GM12878 (cell line): ENCODE results near the gene YTHDF1. TPM values are rescaled to one million over a fixed set of nuclear protein-coding genes. Genes with fewer than 3 reads are reported as not detected.

Experiments used
- ATAC-seq: fragments of 200-7000 bp; cut with Tn5 transposase; 3 replicates; pipeline ENCODE4 v1.9.1; 2020; ENCODE audit warnings: mild to moderate bottlenecking, moderate library complexity
- BruUV-seq: library from RNA; stranded (reverse); fragments of 400-500 nt; replicated peaks from 2 replicates; lab custom pipeline; 2021; lab: Mats Ljungman, UMichigan
- CTCF ChIA-PET: fragments of 300-600 bp; sonication (Branson Sonifier 250); formaldehyde crosslinking; extraction: SDS; loops from one replicate; lab custom pipeline; 2021; ENCODE audit warnings: inconsistent platforms; lab: Yijun Ruan, JAX
- POLR2A ChIA-PET: fragments of 350-600 bp; formaldehyde crosslinking; extraction: SDS; loops from one replicate; lab custom pipeline; 2021; ENCODE audit warnings: inconsistent platforms; lab: Charles Lee
- RAD21 ChIA-PET: fragments of 300-600 bp; sonication (Branson Sonifier 250); formaldehyde crosslinking; loops from one replicate; lab custom pipeline; 2023; ENCODE audit warnings: antibody characterized with exemption; ENCODE audit not compliant: unreplicated experiment; lab: Charles Lee
- SMC1A ChIA-PET: fragments of 300-600 bp; sonication (Branson Sonifier 250); formaldehyde crosslinking; loops from one replicate; lab custom pipeline; 2023; ENCODE audit not compliant: unreplicated experiment, uncharacterized antibody; lab: Charles Lee
- DNase-seq: peaks from one replicate; pipeline ENCODE4 v3.0.0-alpha.2; 2011; ENCODE audit warnings: low read depth, low spot score
- FAIRE-seq: peaks from 3 replicates; lab custom pipeline; 2011; peaks lifted over from hg19 to GRCh38; lab: Jason Lieb, UNC
- H2AFZ ChIP-seq: 2 replicates; pipeline ENCODE4 v1.6.0; 2011; ENCODE audit warnings: low read depth, low read length, control low read depth; ENCODE audit not compliant: control insufficient read depth
- H3K27ac ChIP-seq: 2 replicates; pipeline ENCODE4 v1.5.1; 2011; ENCODE audit warnings: control low read depth; ENCODE audit not compliant: control insufficient read depth, insufficient read depth
- H3K27me3 ChIP-seq, 2 experiments: replicated peaks in 1 of 2; 2 replicates each; pipeline versions ENCODE4 v1.6.0 to v1.6.1; 2011; ENCODE audit warnings: low read length in 1 of 2; ENCODE audit not compliant: control insufficient read depth in 2 of 2, insufficient read depth in 2 of 2
- H3K36me3 ChIP-seq, 2 experiments: 2 replicates each; pipeline ENCODE4 v1.5.1; 2011; ENCODE audit warnings: low read length in 1 of 2; ENCODE audit not compliant: control insufficient read depth in 2 of 2, insufficient read depth in 2 of 2
- H3K4me1 ChIP-seq: 2 replicates; pipeline ENCODE4 v1.6.1; 2011; ENCODE audit warnings: mild to moderate bottlenecking, low read length, moderate library complexity, mixed read lengths; ENCODE audit not compliant: control insufficient read depth, insufficient read depth
- H3K4me2 ChIP-seq: 2 replicates; pipeline ENCODE4 v1.6.0; 2011; ENCODE audit warnings: control low read depth; ENCODE audit not compliant: control insufficient read depth, insufficient read depth
- H3K4me3 ChIP-seq: fragments of 200-600 bp; sonication (generic); 2 replicates; pipeline ENCODE4 v1.5.1; 2016
- H3K79me2 ChIP-seq: 2 replicates; pipeline ENCODE4 v1.6.0; 2011; ENCODE audit warnings: low read length; ENCODE audit not compliant: control insufficient read depth, insufficient read depth
- H3K9ac ChIP-seq: 2 replicates; pipeline ENCODE4 v1.8.0; 2011; ENCODE audit warnings: low read length, control low read depth, mixed read lengths; ENCODE audit not compliant: control insufficient read depth, insufficient read depth
- H3K9me3 ChIP-seq: replicated peaks from 3 replicates; pipeline ENCODE4 v1.5.1; 2011; ENCODE audit warnings: mild to moderate bottlenecking, low read length; ENCODE audit not compliant: control insufficient read depth, insufficient read depth
- H4K20me1 ChIP-seq: 2 replicates; pipeline ENCODE4 v1.6.0; 2011; ENCODE audit not compliant: control insufficient read depth, insufficient read depth
- BHLHE40 ChIP-seq, 2 experiments: fragments of 450-650 bp in 1 of 2; IDR thresholded peaks; 2 replicates each; pipeline ENCODE4 v1.6.1; 2011 to 2017; ENCODE audit warnings: low read depth in 2 of 2, borderline replicate concordance in 1 of 2, improper control_type of control experiment in 1 of 2, low read length in 1 of 2, mild to moderate bottlenecking in 1 of 2
- BMI1 ChIP-seq: fragments of 450-650 bp; IDR thresholded peaks from 2 replicates; pipeline ENCODE4 v1.6.1; 2016; ENCODE audit warnings: mild to moderate bottlenecking, moderate library complexity, borderline replicate concordance
- CBX5 ChIP-seq: sonication (generic); IDR thresholded peaks from 2 replicates; pipeline ENCODE4 v1.6.1; 2016; ENCODE audit warnings: low read depth, moderate library complexity, mild to moderate bottlenecking, inconsistent platforms
- KAT2A ChIP-seq: conservative IDR thresholded peaks from 2 replicates; pipeline ENCODE4 v1.6.1; 2011; ENCODE audit warnings: low read depth, low read length; ENCODE audit not compliant: control insufficient read depth
- KLF5 ChIP-seq: fragments of 450-650 bp; IDR thresholded peaks from 2 replicates; pipeline ENCODE4 v1.6.1; 2014; ENCODE audit warnings: mild to moderate bottlenecking; ENCODE audit not compliant: partially characterized antibody
- NFIC ChIP-seq: IDR thresholded peaks from 2 replicates; pipeline ENCODE4 v1.6.1; 2012; ENCODE audit warnings: low read depth, mild to moderate bottlenecking, inconsistent platforms, low read length, moderate library complexity
- NRF1 ChIP-seq: conservative IDR thresholded peaks from 2 replicates; pipeline ENCODE4 v1.6.1; 2011; ENCODE audit warnings: mild to moderate bottlenecking, low read depth, low read length, improper control_type of control experiment
- POLR2AphosphoS5 ChIP-seq: IDR thresholded peaks from 2 replicates; pipeline ENCODE4 v1.6.1; 2011; ENCODE audit warnings: mild to moderate bottlenecking, low read length, inconsistent platforms
- WGBS: methylation state at CpG from one replicate; pipeline ENCODE4 v1.1.6; 2016; ENCODE audit warnings: low lambda C conversion rate; ENCODE audit not compliant: insufficient replicate concordance, insufficient coverage; ENCODE audit errors: missing lambda C conversion rate; 5-methylcytosine and 5-hydroxymethylcytosine counted together
- in situ Hi-C: fragments of 300-500 bp; cut with MboI; formaldehyde crosslinking; loops from 9 replicates; pipeline ENCODE4 v1.14.3; 2018; ENCODE audit warnings: mixed read lengths
- intact Hi-C: fragments of 100-400 bp; cut with micrococcal nuclease; formaldehyde crosslinking; loops from one replicate; pipeline ENCODE4 v1.14.2; 2022; ENCODE audit not compliant: unreplicated experiment
- polyA plus RNA-seq, 11 experiments: library from polyadenylated mRNA; depleted of rRNA in 4 of 11; unstranded in 6 of 11; stranded (reverse) in 5 of 11; fragments of >200 nt; fragmentation: Nextera tagmentation in 4 of 11; fragmentation: Illumina TruSeq in 1 of 11; extraction: Ambion mirVana in 4 of 11; extraction: Trizol in 1 of 11; gene quantifications; 1 replicate in 1 of 11; 2 replicates in 10 of 11; pipeline versions ENCODE4 v1.2.1 to v1.2.3, GENCODE V29; 2011 to 2016; ENCODE audit warnings: inconsistent platforms in 2 of 11, missing spikeins in 2 of 11, low read depth in 1 of 11
- total RNA-seq, 4 experiments: library from RNA; depleted of rRNA in 3 of 4; stranded (reverse); fragments of >200 nt in 3 of 4; fragmentation: Illumina TruSeq in 1 of 4; extraction: Trizol in 1 of 4; gene quantifications; 2 replicates each; pipeline versions ENCODE4 v1.2.1 to v1.2.3, GENCODE V29; 2013 to 2021

Gene YTHDF1
- total and polyA plus RNA-seq, 10 of the 15 experiments (the other 5 are each of a cell fraction or from before 2014, with no cell fraction given): 4.6 to 37.8 (median 20.5) TPM

DNA sequence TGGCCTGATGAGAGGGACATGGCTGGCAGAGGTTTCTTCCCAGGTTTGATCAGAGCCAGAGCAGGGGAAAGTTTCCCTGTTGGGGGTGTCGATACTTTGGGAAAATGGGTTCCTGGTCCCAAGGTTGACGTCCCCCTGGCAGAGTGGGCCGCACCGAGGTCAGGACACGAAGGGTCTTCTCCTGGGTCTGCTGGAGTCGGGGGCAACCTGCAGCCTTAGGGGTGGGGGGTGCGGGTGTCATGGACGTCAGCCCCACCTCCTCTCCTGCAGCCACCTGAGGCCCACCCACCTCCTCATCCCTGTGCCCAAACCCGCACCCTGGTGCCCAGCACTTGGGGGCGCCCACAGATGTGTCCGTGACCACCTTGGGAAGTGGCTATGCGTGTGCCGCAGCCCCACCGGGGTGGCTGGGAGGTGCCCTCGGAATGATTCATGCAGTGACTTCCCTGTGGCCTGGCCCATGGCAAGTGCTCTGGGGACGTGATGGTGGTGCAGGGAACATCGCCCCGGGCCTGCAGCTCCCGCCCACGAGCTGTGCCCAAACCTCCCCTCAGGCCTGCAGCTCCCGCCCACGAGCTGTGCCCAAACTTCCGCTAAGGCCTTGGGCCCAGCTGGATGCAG is 64.9 kb downstream of the YTHDF1 start (continued):
- no peak for TF ChIP-seq KAT2A
- TF ChIP-seq CBX5: no peak
- no peak for TF ChIP-seq POLR2AphosphoS5
- no peak for TF ChIP-seq BHLHE40 (IDR thresholded peaks at IDR 0.05; ENCODE audit: borderline replicate concordance in 1 of 2, low read depth in 2 of 2, low read length in 1 of 2)
- no peak for TF ChIP-seq NFIC
- TF ChIP-seq NRF1: no peak

DNA sequence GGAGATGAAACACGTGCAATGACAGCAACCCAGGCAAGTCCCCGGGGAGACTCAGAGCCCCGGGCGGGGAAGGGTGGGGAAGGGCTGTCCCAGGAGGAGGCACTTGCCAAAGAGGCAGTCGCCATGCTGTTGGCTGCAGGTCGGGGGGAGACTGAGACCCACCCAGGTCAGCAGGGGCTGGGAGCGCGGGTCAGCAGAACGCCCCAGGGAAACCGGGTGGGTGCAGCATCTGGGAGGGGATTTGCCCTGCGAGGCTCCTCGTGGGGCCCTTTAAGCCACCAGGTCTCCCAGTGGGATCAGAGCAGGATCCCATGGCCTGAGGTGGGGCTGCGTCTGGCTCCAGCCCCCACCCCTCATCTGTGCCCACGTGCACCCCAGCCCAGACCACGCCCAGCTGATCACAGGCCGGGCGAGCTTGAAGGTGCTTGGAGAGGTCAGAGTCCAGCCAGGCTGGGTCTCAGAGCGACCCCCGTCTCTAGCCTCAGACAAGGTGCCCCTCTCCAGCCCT is 65.5 kb downstream of the YTHDF1 start:
- no peaks in the 10 kb centered on the region for H3K4me1 ChIP-seq
- ChIA-PET RAD21 (no interaction called here), CTCF (no interaction called here), POLR2A (no interaction called here), SMC1A (no interaction called here)
- H3K4me3 ChIP-seq: no peak overlapping the region
- 41% methylated on average over 19 of the region's 19 CpGs for WGBS
- H3K9me3 ChIP-seq: no peaks in the 10 kb centered on the region; the same call in none of the 3 replicates
- DNase-seq (no peak), ATAC-seq (no peak), FAIRE-seq (no peak)
- intact Hi-C loops: no loop called here
- no peak overlapping the region for H3K9ac ChIP-seq
- no peak for TF ChIP-seq KLF5
- TF ChIP-seq BMI1: no peak
- in situ Hi-C loops: no loop called here
- H3K27me3 ChIP-seq: peaks cover 0 to 6% of the 10 kb centered on the region in 2 experiments; a peak in 2 of 4 replicates
- H2AFZ ChIP-seq: no peak overlapping the region
- H3K27ac ChIP-seq: no peak overlapping the region
- H3K36me3 ChIP-seq: no peaks in the 10 kb centered on the region
- BruUV-seq: no TSS peak
- no peaks in the 10 kb centered on the region for H4K20me1 ChIP-seq
- no peak overlapping the region for H3K4me2 ChIP-seq
- H3K79me2 ChIP-seq: no peaks in the 10 kb centered on the region
